Osteocyte (in vitro differentiated cells): Measurements from ENCODE around the gene ZNF610. TPM values are rescaled to one million over a fixed set of nuclear protein-coding genes. Genes with fewer than 3 reads are reported as not detected.
"Not testable (repeated sequence)": the region's sequence is repeated elsewhere in the genome, so short reads cannot be mapped to it uniquely, and the experiment has no call there.

Experiments
- DNase-seq: peaks from one replicate; pipeline ENCODE4 v3.0.0; 2021; ENCODE audit warnings: mixed read lengths; ENCODE audit not compliant: unreplicated experiment; ENCODE audit errors: extremely low spot score
- H3K27ac Mint-ChIP-seq: one replicate; pipeline ENCODE4 v1.8.0; 2021; ENCODE audit warnings: mild to moderate bottlenecking, mixed read lengths; ENCODE audit not compliant: unreplicated experiment
- H3K27me3 Mint-ChIP-seq: one replicate; pipeline ENCODE4 v1.8.0; 2021; ENCODE audit warnings: mixed read lengths; ENCODE audit not compliant: unreplicated experiment
- H3K36me3 Mint-ChIP-seq: one replicate; pipeline ENCODE4 v1.8.0; 2021; ENCODE audit warnings: mixed read lengths; ENCODE audit not compliant: unreplicated experiment
- H3K4me1 Mint-ChIP-seq: one replicate; pipeline ENCODE4 v1.8.0; 2021; ENCODE audit warnings: mixed read lengths; ENCODE audit not compliant: unreplicated experiment
- H3K4me3 Mint-ChIP-seq: one replicate; pipeline ENCODE4 v1.8.0; 2021; ENCODE audit warnings: mild to moderate bottlenecking, moderate library complexity, mixed read lengths; ENCODE audit not compliant: unreplicated experiment
- H3K9me3 Mint-ChIP-seq: one replicate; pipeline ENCODE4 v1.8.0; 2021; ENCODE audit warnings: mixed read lengths; ENCODE audit not compliant: unreplicated experiment
- CTCF ChIP-seq: fragments of 200-600 bp; sonication (generic); IDR thresholded peaks from 2 replicates; pipeline ENCODE4 v1.5.0; 2021; ENCODE audit warnings: antibody characterized with exemption, mild to moderate bottlenecking, moderate library complexity
- long read RNA-seq: library from polyadenylated mRNA; unstranded; transcript quantifications from one replicate; pipeline ENCODE4 v2.0.0, GENCODE V29; 2021
- total RNA-seq: library from RNA; stranded (reverse); gene quantifications from 2 replicates; pipeline ENCODE4 v1.2.1, GENCODE V29; 2021

The ZNF610 gene
- total RNA-seq, result 3.8 and 6.6 TPM in 2 replicates
- long read RNA-seq, partial matches to known transcripts, result 0 of 10 reads
- long read RNA-seq, other reads (novel, unspliced or antisense), result 5 of 10 reads

DNA sequence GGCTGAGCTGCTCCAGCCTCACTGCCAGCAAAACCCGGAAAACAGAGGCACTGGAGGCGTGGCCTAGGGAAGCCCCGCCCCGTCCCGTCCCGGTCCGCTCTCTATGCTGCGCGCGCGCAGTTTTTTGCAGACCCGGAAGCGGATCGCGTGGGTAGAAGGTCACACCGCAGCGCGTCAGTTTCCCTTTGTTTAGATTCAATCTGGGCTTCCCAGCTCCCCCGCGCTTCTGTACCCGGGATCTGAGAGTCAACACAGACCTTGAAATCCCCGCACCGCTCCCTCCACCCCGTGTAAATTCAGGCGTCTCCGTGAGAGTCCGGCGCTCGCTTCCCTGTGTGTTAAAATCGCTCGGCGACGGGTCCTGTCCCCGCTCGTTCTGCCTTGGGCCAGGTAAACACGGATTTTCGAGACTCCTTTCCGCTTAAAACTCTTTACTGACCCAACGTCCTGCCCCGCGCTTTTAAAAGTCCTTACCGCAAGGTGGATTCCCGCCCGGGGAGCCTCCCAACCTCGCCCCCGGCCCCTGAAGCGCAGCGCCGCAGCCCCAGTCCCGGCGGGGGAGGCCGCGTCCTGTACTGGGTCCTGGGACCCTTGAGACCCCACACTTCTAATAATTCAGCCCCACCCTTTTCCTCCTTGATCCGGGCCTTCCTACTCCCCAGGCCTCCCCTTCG, at the start of gene ZNF610:
ZNF610 (plus strand) TSS at position 127 of the 674 bp plus-strand sequence. CDS start 12,930 bp downstream, outside the sequence.
- peak; percentile 96 for DNase-seq
- Mint-ChIP-seq H3K27ac (peak within 1 kb of the TSS; percentile 98), H3K4me3 (peak within 1 kb of the TSS; percentile 97), H3K36me3 (peaks cover 19% of the 10 kb centered on the region), H3K4me1 (peaks cover 12% of the 10 kb centered on the region), H3K27me3 (no peaks in the 10 kb centered on the region), H3K9me3 (peaks cover 20% of the 10 kb centered on the region)
- no peak for TF ChIP-seq CTCF

DNA sequence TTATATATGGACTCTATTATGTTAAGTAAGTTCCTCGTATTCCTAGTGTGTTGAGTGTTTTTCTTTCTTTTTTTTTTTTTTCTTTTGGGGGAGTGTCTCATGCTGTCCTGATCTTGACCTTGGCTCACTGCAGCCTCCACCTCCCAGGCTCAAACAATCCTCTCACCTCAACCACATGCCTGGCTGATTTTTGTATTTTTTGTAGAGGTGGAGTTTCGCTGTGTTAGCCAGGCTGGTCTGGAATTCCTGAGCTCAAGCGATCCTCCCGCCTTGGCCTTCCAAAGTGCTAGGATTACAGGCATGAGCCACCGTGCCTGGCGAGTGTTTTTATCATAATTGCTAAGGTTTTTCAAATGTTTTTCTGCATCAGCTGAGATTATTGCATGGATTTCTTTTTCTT, 49.8 kb upstream of the ZNF610 start:
- Mint-ChIP-seq H3K9me3 (peaks cover 29% of the 10 kb centered on the region), H3K4me3 (no peak overlapping the region), H3K36me3 (peaks cover 78% of the 10 kb centered on the region), H3K27ac (no peak overlapping the region), H3K4me1 (no peaks in the 10 kb centered on the region), H3K27me3 (no peaks in the 10 kb centered on the region)
- no peak for TF ChIP-seq CTCF
- no peak for DNase-seq

GRCh38 chr19:52291781-52292180, 44.3 kb upstream of the ZNF610 start:
- Mint-ChIP-seq H3K9me3 (peaks cover 27% of the 10 kb centered on the region), H3K27ac (no peak overlapping the region), H3K36me3 (peaks cover 40% of the 10 kb centered on the region), H3K4me3 (no peak overlapping the region), H3K4me1 (peaks cover 5% of the 10 kb centered on the region), H3K27me3 (no peaks in the 10 kb centered on the region)
- TF ChIP-seq CTCF, result no peak
- no peak for DNase-seq

- not testable (repeated sequence) for H3K4me3 Mint-ChIP-seq, DNase-seq, H3K27ac Mint-ChIP-seq, H3K27me3 Mint-ChIP-seq
- Mint-ChIP-seq H3K4me1 (peaks cover 13% of the 10 kb centered on the region), H3K36me3 (peaks cover 36% of the 10 kb centered on the region), H3K9me3 (peaks cover 21% of the 10 kb centered on the region)
Observed at GRCh38 chr19:52292946-52293345, 43.1 kb upstream of the ZNF610 start.

GRCh38 chr19:52296400-52296772, 39.7 kb upstream of the ZNF610 start:
- peaks cover 33% of the 10 kb centered on the region for H3K36me3 Mint-ChIP-seq
- no peak for DNase-seq
- peaks cover 11% of the 10 kb centered on the region for H3K9me3 Mint-ChIP-seq
- peak overlapping the region; percentile 88 for H3K4me3 Mint-ChIP-seq
- H3K27me3 Mint-ChIP-seq, result no peaks in the 10 kb centered on the region
- peaks cover 19% of the 10 kb centered on the region for H3K4me1 Mint-ChIP-seq
- peak overlapping the region; percentile 91 for H3K27ac Mint-ChIP-seq
- TF ChIP-seq CTCF, result no peak
